SK-N-SH treated with all-trans-retinoic acid at 6 μM for 48 hours (cell line): ENCODE results near the gene SIX2.
"Not testable (repeated sequence)": the region's sequence is repeated elsewhere in the genome, so short reads cannot be mapped to it uniquely, and the experiment has no call there.

Experiments used
- ARNTL ChIP-seq: fragments of 450-650 bp; formaldehyde crosslinking; IDR thresholded peaks from 2 replicates; pipeline ENCODE4 v1.5.0; 2020; ENCODE audit warnings: low read depth, mild to moderate bottlenecking, moderate library complexity, borderline replicate concordance
- GLIS3 ChIP-seq: fragments of 250-450 bp; sonication (Bioruptor Pico); IDR thresholded peaks from 2 replicates; pipeline ENCODE4 v1.5.0; 2020; ENCODE audit warnings: mild to moderate bottlenecking, moderate library complexity
- OSR1 ChIP-seq: fragments of 250-450 bp; sonication (Bioruptor Pico); IDR thresholded peaks from 2 replicates; pipeline ENCODE4 v1.8.0; 2022; ENCODE audit warnings: moderate library complexity, mild to moderate bottlenecking, inconsistent platforms
- PPARA ChIP-seq: fragments of 250-450 bp; sonication (Bioruptor Pico); IDR thresholded peaks from 2 replicates; pipeline ENCODE4 v1.5.0; 2020; ENCODE audit warnings: mild to moderate bottlenecking, borderline replicate concordance
- RARB ChIP-seq: fragments of 250-450 bp; sonication (Bioruptor Pico); IDR thresholded peaks from 2 replicates; pipeline ENCODE4 v1.8.0; 2021; ENCODE audit warnings: mild to moderate bottlenecking, moderate library complexity
- SNAI2 ChIP-seq: fragments of 250-450 bp; sonication (Bioruptor Pico); IDR thresholded peaks from 2 replicates; pipeline ENCODE4 v1.5.0; 2020; ENCODE audit warnings: mild to moderate bottlenecking, moderate library complexity
- TOX ChIP-seq: fragments of 250-450 bp; sonication (Bioruptor Pico); IDR thresholded peaks from 2 replicates; pipeline ENCODE4 v1.8.0; 2021; ENCODE audit warnings: mild to moderate bottlenecking, moderate library complexity, borderline replicate concordance
- ZFP3 ChIP-seq: fragments of 250-450 bp; sonication (Bioruptor Pico); IDR thresholded peaks from 2 replicates; pipeline ENCODE4 v1.5.0; 2020; ENCODE audit warnings: mild to moderate bottlenecking, moderate library complexity
- ZNF565 ChIP-seq: fragments of 450-650 bp; formaldehyde crosslinking; conservative IDR thresholded peaks from 2 replicates; pipeline ENCODE4 v1.5.0; 2020; ENCODE audit warnings: low read depth, mild to moderate bottlenecking, moderate library complexity
- ZNF70 ChIP-seq: fragments of 450-650 bp; formaldehyde crosslinking; IDR thresholded peaks from 2 replicates; pipeline ENCODE4 v1.5.0; 2020; ENCODE audit warnings: mild to moderate bottlenecking, moderate library complexity
- TF ChIP-seq, protein P1 (sequence below): fragments of 250-450 bp; sonication (Bioruptor Pico); IDR thresholded peaks from 2 replicates; pipeline ENCODE4 v1.8.0; 2020; ENCODE audit warnings: mild to moderate bottlenecking, moderate library complexity, borderline replicate concordance
- TF ChIP-seq, protein P2 (sequence below): fragments of 250-450 bp; sonication (Bioruptor Pico); IDR thresholded peaks from 2 replicates; pipeline ENCODE4 v1.5.1; 2020; ENCODE audit warnings: low read depth, mild to moderate bottlenecking, moderate library complexity
- TF ChIP-seq, protein P3 (sequence below): fragments of 250-450 bp; sonication (Bioruptor Pico); IDR thresholded peaks from 2 replicates; pipeline ENCODE4 v1.8.0; 2021; ENCODE audit warnings: low read depth, mild to moderate bottlenecking, moderate library complexity, borderline replicate concordance
- TF ChIP-seq, protein P4 (sequence below): fragments of 250-450 bp; sonication (Bioruptor Pico); IDR thresholded peaks from 2 replicates; pipeline ENCODE4 v1.5.0; 2020; ENCODE audit warnings: mild to moderate bottlenecking, moderate library complexity

DNA sequence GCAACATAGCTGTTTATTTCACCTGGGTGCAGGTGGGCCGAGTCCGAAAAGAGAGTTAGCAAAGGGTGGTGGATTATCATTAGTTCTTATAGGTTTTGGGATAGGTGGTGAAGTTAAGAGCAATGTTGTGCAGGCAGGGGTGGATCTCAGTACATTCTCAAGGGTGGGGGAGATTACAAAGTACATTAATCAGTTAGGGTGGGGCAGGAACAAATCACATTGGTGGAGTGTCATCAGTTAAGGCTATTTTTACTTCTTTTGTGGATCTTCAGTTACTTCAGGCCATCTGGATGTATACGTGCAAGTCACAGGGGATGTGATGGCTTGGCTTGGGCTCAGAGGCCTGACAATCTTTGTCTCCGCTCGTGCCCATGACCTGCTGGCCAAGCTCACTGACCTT, 30.6 kb upstream of the SIX2 start:
- TF ChIP-seq ARNTL (CRISPR knock-in tag); SNAI2 (CRISPR knock-in tag); RARB (CRISPR knock-in tag); ZFP3 (CRISPR knock-in tag); ZNF70 (CRISPR knock-in tag); TOX (CRISPR knock-in tag); GLIS3 (CRISPR knock-in tag); OSR1; PPARA (CRISPR knock-in tag); ZNF565 (CRISPR knock-in tag): not testable (repeated sequence)
- TF ChIP-seq, protein P1, sequence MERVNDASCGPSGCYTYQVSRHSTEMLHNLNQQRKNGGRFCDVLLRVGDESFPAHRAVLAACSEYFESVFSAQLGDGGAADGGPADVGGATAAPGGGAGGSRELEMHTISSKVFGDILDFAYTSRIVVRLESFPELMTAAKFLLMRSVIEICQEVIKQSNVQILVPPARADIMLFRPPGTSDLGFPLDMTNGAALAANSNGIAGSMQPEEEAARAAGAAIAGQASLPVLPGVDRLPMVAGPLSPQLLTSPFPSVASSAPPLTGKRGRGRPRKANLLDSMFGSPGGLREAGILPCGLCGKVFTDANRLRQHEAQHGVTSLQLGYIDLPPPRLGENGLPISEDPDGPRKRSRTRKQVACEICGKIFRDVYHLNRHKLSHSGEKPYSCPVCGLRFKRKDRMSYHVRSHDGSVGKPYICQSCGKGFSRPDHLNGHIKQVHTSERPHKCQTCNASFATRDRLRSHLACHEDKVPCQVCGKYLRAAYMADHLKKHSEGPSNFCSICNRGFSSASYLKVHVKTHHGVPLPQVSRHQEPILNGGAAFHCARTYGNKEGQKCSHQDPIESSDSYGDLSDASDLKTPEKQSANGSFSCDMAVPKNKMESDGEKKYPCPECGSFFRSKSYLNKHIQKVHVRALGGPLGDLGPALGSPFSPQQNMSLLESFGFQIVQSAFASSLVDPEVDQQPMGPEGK (CRISPR knock-in tag) = not testable (repeated sequence)
- TF ChIP-seq, protein P2, sequence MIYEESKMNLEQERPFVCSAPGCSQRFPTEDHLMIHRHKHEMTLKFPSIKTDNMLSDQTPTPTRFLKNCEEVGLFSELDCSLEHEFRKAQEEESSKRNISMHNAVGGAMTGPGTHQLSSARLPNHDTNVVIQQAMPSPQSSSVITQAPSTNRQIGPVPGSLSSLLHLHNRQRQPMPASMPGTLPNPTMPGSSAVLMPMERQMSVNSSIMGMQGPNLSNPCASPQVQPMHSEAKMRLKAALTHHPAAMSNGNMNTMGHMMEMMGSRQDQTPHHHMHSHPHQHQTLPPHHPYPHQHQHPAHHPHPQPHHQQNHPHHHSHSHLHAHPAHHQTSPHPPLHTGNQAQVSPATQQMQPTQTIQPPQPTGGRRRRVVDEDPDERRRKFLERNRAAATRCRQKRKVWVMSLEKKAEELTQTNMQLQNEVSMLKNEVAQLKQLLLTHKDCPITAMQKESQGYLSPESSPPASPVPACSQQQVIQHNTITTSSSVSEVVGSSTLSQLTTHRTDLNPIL (CRISPR knock-in tag) = not testable (repeated sequence)
- TF ChIP-seq, protein P3, sequence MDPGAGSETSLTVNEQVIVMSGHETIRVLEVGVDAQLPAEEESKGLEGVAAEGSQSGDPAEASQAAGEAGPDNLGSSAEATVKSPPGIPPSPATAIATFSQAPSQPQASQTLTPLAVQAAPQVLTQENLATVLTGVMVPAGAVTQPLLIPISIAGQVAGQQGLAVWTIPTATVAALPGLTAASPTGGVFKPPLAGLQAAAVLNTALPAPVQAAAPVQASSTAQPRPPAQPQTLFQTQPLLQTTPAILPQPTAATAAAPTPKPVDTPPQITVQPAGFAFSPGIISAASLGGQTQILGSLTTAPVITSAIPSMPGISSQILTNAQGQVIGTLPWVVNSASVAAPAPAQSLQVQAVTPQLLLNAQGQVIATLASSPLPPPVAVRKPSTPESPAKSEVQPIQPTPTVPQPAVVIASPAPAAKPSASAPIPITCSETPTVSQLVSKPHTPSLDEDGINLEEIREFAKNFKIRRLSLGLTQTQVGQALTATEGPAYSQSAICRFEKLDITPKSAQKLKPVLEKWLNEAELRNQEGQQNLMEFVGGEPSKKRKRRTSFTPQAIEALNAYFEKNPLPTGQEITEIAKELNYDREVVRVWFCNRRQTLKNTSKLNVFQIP (CRISPR knock-in tag) = not testable (repeated sequence)
- TF ChIP-seq, protein P4, sequence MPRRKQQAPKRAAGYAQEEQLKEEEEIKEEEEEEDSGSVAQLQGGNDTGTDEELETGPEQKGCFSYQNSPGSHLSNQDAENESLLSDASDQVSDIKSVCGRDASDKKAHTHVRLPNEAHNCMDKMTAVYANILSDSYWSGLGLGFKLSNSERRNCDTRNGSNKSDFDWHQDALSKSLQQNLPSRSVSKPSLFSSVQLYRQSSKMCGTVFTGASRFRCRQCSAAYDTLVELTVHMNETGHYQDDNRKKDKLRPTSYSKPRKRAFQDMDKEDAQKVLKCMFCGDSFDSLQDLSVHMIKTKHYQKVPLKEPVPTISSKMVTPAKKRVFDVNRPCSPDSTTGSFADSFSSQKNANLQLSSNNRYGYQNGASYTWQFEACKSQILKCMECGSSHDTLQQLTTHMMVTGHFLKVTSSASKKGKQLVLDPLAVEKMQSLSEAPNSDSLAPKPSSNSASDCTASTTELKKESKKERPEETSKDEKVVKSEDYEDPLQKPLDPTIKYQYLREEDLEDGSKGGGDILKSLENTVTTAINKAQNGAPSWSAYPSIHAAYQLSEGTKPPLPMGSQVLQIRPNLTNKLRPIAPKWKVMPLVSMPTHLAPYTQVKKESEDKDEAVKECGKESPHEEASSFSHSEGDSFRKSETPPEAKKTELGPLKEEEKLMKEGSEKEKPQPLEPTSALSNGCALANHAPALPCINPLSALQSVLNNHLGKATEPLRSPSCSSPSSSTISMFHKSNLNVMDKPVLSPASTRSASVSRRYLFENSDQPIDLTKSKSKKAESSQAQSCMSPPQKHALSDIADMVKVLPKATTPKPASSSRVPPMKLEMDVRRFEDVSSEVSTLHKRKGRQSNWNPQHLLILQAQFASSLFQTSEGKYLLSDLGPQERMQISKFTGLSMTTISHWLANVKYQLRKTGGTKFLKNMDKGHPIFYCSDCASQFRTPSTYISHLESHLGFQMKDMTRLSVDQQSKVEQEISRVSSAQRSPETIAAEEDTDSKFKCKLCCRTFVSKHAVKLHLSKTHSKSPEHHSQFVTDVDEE = not testable (repeated sequence)
